Measurements from ENCODE around the gene NPIPB2. TPM values are rescaled to one million over a fixed set of nuclear protein-coding genes. Genes with fewer than 3 reads are reported as not detected.

The NPIPB2 gene
- total RNA-seq, 6 donors from 2014 or later, result 3.6 to 47.1 (median 9.0) TPM

DNA sequence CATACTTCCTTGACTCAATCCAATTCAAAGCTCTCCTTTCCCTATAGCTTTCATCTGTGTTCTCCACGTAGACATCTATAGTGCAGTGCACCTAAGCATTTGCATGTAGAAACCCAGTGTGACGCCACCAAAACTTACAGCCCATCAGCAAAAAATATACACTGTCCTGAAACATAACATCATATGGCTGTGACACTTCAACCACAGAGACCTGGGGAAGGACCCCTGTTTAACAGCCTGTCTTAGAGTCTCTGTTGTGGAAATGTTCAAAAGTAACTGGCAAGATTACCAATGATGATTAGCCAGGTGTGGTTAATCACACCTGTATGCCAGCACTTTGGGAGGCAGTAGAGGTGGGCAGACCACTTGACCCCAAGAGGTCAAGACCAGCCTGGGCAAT, 48.3 kb downstream of the NPIPB2 start:
- no peaks in the 10 kb centered on the region for H3K9me3 ChIP-seq
- no peak for ATAC-seq (ENCODE audit: low FRiP score in 2 of 2)
- peaks cover 0 to 16% (median 2%) of the 10 kb centered on the region in 4 donors for H3K4me1 ChIP-seq
- H3K36me3 ChIP-seq, result peaks cover 15 to 62% (median 30%) of the 10 kb centered on the region in 4 donors
- TF ChIP-seq POLR2A (IDR thresholded peaks at IDR 0.05) (no peak), POLR2AphosphoS5 (IDR thresholded peaks at IDR 0.05) (no peak), EP300 (IDR thresholded peaks at IDR 0.05) (no peak)
- TF ChIP-seq, protein P1, sequence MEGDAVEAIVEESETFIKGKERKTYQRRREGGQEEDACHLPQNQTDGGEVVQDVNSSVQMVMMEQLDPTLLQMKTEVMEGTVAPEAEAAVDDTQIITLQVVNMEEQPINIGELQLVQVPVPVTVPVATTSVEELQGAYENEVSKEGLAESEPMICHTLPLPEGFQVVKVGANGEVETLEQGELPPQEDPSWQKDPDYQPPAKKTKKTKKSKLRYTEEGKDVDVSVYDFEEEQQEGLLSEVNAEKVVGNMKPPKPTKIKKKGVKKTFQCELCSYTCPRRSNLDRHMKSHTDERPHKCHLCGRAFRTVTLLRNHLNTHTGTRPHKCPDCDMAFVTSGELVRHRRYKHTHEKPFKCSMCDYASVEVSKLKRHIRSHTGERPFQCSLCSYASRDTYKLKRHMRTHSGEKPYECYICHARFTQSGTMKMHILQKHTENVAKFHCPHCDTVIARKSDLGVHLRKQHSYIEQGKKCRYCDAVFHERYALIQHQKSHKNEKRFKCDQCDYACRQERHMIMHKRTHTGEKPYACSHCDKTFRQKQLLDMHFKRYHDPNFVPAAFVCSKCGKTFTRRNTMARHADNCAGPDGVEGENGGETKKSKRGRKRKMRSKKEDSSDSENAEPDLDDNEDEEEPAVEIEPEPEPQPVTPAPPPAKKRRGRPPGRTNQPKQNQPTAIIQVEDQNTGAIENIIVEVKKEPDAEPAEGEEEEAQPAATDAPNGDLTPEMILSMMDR (IDR thresholded peaks at IDR 0.05), result no peak
- no peak overlapping the region for H3K4me3 ChIP-seq
- H3K27me3 ChIP-seq, result no peaks in the 10 kb centered on the region
- no peak overlapping the region for H3K27ac ChIP-seq
- DNase-seq, result no peak
- 91 to 95% methylated on average over 2 of the region's 2 CpGs for WGBS, 2 donors

DNA sequence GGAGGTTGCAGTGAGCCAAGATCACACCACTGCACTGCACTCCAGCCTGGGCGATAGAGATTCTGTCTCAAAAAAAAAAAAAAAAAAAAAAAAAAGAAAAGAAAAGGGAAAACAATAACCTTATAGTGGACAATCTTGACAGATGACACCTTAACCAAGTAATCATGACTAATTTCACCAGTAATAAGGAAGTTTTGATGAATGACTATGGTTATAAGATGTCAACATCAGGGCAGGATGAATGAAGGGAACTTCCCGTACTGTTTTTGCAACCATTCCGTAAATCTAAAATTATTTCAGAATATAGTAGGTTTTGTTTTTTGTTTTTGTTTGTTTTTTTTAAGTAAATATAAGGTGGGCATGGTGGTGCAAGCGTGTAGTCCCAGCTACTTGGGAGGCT, 49.1 kb downstream of the NPIPB2 start:
- TF ChIP-seq EP300 (IDR thresholded peaks at IDR 0.05) (no peak), POLR2AphosphoS5 (IDR thresholded peaks at IDR 0.05) (no peak), POLR2A (IDR thresholded peaks at IDR 0.05) (no peak)
- TF ChIP-seq, protein P1 (IDR thresholded peaks at IDR 0.05), result no peak
- peaks cover 0 to 12% (median 2%) of the 10 kb centered on the region in 4 donors for H3K4me1 ChIP-seq
- H3K4me3 ChIP-seq, result no peak overlapping the region
- no peaks in the 10 kb centered on the region for H3K9me3 ChIP-seq
- no peak for DNase-seq
- no peaks in the 10 kb centered on the region for H3K27me3 ChIP-seq
- ATAC-seq (ENCODE audit: low FRiP score in 2 of 2), result no peak
- peaks cover 15 to 70% (median 38%) of the 10 kb centered on the region in 4 donors for H3K36me3 ChIP-seq
- no peak overlapping the region for H3K27ac ChIP-seq
- whole genome bisulfite sequencing, 2 donors, result 66 to 87% methylated on average over 4 of the region's 4 CpGs

DNA sequence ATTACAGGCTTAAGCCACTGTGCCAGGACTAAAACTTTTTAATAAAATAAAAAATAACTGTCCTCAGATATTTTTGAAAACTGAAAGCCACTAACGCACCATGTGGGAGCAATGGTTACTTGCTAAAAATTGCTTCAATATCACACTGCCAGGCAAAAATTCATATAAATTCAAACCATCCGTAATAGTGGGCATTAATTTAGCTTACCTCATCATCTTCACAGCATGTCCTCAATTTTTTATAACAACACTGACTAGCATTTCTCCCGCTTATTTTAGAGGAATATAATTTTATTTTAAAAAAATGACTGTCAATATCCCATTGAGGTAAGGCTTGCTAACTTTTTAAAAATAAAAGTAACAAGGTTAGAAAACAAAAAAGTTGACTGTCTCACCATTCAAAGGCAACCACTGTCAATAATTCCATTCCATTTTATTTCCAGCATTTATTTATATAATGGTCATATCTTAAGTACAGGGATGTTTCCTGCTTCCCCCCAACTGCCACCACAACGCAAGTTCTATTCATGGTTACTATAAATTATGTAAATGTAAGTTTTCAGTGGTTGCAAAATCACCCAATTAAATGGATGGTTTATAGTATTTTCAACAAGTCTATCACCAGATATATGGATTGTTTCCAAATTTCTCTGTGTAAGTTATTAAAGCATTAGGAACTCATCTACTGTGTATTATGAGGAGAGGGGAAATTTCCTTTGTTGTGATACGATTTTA, 51.4 kb downstream of the NPIPB2 start:
- Histone ChIP-seq H3K4me3 (no peak overlapping the region), H3K9me3 (no peaks in the 10 kb centered on the region), H3K36me3 (peaks cover 20 to 82% (median 55%) of the 10 kb centered on the region in 4 donors), H3K27me3 (no peaks in the 10 kb centered on the region), H3K4me1 (no peaks in the 10 kb centered on the region), H3K27ac (no peak overlapping the region)
- ATAC-seq (ENCODE audit: low FRiP score in 2 of 2) (no peak), DNase-seq (no peak)
- WGBS, 2 donors, result 72 to 82% methylated on average over 5 of the region's 5 CpGs
- TF ChIP-seq POLR2A (IDR thresholded peaks at IDR 0.05), result no peak
- TF ChIP-seq, protein P1 (IDR thresholded peaks at IDR 0.05), result no peak
- TF ChIP-seq EP300 (IDR thresholded peaks at IDR 0.05), result no peak
- TF ChIP-seq POLR2AphosphoS5 (IDR thresholded peaks at IDR 0.05), result no peak

DNA sequence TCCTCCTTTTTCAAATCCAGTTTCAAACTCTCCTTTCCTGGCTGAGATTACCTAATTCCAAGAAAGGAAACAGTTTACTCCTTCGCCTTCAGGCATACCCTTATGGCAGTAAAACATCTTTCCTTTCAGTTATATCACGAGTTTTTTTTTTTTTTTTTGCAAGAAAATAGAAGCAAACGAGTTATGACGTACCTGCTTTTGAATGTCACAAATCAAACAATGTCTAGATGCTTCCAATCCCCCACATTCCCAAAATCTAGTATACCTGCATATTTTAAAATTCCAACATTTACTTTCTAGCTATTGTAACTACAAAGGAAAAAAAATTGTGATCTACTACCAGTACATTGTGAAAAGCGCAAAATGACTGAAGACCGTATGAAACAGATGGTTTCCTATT, 55.0 kb downstream of the NPIPB2 start:
- Histone ChIP-seq H3K9me3 (no peaks in the 10 kb centered on the region), H3K27ac (no peak overlapping the region), H3K4me1 (no peaks in the 10 kb centered on the region), H3K4me3 (no peak overlapping the region), H3K27me3 (no peaks in the 10 kb centered on the region), H3K36me3 (peaks cover 37 to 88% (median 65%) of the 10 kb centered on the region in 4 donors)
- 89 to 93% methylated on average over 6 of the region's 6 CpGs for WGBS, 2 donors
- TF ChIP-seq POLR2A (IDR thresholded peaks at IDR 0.05), result no peak
- no peak for TF ChIP-seq EP300 (IDR thresholded peaks at IDR 0.05)
- TF ChIP-seq POLR2AphosphoS5 (IDR thresholded peaks at IDR 0.05), result no peak
- TF ChIP-seq, protein P1 (IDR thresholded peaks at IDR 0.05), result no peak
- DNase-seq (no peak), ATAC-seq (ENCODE audit: low FRiP score in 2 of 2) (no peak)

DNA sequence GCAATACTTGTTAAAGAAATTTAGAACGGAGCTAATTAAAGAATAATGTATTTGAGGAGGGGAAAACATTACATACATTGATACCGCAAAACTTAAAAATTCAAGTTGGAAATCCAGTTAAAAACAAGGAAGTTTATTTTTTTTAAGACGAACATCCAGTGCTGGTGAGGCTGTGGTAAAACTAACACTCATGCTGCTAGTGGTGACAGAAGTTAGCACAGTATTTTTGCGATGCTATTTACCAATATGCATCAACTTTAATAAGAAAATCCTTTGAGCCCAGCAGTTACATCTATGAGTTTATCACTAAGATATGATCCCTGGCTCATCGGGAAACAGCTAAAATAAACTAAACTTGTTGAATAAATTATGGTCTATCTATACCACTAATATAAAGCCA, 57.8 kb downstream of the NPIPB2 start:
- Histone ChIP-seq H3K27me3 (no peaks in the 10 kb centered on the region), H3K4me1 (no peaks in the 10 kb centered on the region), H3K4me3 (no peak overlapping the region), H3K36me3 (peaks cover 28 to 96% (median 82%) of the 10 kb centered on the region in 4 donors), H3K27ac (no peak overlapping the region), H3K9me3 (no peaks in the 10 kb centered on the region)
- 94 to 97% methylated on average over 5 of the region's 5 CpGs for WGBS, 2 donors
- DNase-seq (no peak), ATAC-seq (ENCODE audit: low FRiP score in 2 of 2) (no peak)
- TF ChIP-seq EP300 (IDR thresholded peaks at IDR 0.05), result no peak
- TF ChIP-seq, protein P1 (IDR thresholded peaks at IDR 0.05), result no peak
